Renal pelvis (tissue), 4 donors: Measurements from ENCODE around the gene IMMP2L. TPM values are rescaled to one million over a fixed set of nuclear protein-coding genes. Genes with fewer than 3 reads are reported as not detected.

Experiments used
- DNase-seq: peaks from one replicate; pipeline ENCODE4 v3.0.0-alpha.2; 2013
- polyA plus RNA-seq, 3 donors: library from polyadenylated mRNA; unstranded; fragments of 120-200 nt; gene quantifications; one replicate each; pipeline ENCODE4 v1.2.1, GENCODE V29; 2013; ENCODE audit not compliant: insufficient read length in 3 of 3

Gene IMMP2L
- polyA plus RNA-seq, 3 donors: 42.8 to 50.0 (median 43.2) TPM

DNA sequence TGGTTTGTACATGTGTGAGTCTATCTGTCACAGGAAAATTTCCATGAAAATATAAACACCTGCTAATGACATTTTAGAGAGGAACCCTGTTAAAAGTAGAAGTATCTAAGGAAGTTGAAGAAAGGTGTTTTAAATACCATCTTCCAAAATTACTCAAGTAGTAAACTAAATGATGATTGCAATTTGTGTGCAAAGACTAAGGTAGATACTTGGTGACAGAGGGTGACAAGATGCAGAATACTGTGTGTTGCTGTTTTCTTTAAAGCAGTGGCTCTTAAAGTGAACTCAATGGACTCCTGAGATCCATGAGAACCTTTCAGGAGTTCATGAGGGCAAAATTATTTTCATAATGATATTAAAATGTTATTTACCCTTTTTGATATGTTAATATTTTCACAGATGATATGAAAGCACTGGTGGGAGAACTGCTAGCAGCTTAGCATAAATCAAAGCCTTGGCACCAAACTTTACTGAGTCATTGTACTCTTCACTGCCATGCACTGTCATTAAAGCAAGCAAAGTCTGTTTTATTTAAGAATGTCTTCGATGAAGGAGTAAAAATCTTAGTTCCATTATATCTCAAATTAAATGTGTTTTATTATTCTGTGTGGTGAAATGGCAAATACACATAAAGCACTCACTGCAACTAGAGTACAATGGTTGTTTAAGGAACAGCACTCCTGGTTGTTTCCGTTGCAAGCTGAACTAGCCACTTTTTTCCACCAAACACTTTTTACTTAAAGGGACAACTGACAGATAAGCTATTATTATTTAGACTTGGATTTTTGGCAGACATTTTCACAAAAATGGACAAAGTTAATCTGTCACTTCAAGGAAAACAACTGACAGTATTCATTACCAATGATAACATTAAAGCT lies 337.7 kb downstream of the IMMP2L start:
- no peak for DNase-seq

DNA sequence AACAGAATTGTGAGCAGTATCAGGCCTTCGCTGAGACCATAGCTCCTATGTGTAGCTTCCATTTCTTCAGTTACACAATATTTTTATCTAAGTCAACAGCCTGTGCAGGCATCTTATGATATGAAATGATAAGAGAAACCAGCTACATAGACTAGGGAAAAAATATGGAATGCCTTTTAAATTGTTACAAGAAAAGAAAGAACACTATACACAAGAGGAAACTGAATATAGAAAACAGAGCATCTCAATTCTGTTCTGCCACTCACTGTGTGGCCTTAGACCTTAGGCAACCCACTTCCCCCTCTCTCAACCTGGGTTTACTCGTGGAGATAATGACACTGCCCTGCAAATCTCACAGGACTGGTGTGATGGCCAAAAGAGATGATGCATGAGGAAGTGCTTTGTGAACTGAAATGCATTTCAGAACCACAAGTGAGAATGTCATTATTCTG lies 338.5 kb downstream of the IMMP2L start:
- no peak for DNase-seq

DNA sequence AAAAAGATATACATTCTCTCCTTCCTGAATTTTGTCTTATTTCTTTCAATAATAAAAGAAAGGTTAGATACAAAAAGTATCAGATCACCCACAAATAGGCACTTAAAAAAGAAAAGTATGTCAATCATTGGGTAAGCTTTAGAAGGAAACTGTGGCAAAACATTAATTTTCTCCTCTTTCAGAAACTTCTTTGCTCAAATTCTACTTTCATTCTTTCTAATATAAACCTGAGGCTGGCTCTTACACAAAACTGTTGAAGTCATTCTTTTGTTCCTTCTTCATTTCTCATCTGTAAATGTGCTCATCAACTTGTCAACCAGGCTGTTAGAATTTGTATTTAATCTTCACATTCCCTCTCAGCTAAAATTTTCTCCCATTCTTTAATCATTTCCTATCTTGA lies 346.7 kb downstream of the IMMP2L start:
- DNase-seq: no peak

DNA sequence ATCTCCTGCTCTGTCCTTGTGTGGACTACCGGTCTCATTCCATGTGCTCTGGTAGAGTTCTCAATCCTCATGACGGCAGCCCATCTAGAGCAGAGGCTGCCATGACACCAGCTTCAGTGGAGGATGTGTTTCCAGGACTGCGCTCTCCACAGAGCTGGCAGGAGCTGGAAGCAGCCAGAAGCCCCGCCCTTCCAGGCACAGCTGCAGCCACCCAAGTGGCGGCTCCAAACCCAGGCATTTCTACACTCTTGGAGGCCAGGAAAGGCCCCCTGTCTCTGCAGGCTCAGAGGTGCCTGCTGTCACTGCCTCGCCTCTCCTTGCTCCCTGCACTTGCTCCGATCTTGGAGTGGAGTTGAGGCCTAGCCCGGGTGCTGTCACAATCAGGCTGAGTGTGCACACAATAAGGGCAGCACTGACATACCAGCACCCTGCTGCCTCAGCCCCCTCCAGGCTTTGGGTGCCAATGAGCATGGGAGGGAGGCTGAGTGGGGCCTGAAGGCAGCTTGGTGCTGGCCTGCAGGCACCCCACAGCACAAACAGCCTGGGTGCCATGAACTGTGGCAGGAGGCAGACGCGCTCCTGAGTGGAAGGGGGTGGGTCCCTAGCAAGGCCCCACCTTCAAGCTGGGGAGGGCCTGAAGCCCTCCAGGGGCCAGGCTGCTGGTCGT lies 349.3 kb downstream of the IMMP2L start:
- DNase-seq: no peak

DNA sequence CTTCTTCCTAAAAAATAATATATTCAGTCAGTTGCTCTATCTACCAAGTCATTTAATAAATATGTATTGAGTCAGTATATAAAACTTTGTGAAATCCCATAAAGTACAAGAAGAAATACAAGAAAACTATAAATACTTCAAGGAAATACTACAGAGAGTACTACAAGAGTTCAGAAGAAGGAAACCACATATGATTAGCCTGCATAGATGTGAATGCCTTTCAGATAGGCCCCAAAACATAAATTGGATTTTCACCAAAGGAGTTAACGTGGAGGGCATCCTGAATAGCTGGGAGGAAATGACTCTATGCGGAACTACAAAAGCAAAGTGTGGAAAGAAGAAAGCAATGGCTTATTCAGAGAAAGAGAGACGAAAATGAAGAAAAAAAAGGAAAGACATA lies 351.3 kb downstream of the IMMP2L start:
- no peak for DNase-seq

DNA sequence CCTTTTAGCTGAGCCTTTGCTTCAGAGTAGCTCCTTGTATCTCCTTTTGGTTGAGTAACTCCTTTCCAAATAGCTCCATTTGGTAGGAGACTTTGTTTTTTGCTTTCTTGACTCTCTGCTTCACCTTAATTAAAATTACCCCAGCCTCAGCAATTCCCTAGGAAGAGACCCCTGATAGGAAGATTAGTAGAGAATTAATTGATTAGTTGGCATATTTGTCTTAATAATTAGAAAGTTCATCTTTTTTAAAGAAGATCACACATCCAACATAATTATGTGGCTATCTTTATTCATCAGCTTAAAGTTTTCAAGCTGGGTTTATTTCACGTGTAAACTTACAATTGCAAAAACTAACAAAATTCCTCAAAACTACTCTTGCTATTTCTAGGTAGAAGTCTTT lies 352.2 kb downstream of the IMMP2L start:
- no peak for DNase-seq

DNA sequence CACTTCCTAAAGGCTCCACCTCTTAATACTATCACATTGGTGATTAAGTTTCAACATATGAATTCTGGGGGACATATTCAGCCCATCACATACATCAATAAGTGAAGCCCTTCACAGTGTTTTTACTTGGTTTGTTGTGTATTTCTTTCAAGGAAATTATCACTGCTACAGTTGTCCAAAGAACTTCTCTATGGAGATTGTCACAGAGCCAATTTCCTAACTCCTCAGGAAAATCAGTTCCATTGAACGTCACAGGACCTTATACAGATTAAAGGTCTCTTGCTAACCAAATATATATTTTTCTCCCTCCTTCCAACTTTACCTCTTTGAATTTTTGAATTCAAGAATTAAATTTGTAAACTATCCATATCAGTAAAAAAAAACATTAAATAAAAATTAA lies 357.0 kb downstream of the IMMP2L start:
- DNase-seq: no peak

DNA sequence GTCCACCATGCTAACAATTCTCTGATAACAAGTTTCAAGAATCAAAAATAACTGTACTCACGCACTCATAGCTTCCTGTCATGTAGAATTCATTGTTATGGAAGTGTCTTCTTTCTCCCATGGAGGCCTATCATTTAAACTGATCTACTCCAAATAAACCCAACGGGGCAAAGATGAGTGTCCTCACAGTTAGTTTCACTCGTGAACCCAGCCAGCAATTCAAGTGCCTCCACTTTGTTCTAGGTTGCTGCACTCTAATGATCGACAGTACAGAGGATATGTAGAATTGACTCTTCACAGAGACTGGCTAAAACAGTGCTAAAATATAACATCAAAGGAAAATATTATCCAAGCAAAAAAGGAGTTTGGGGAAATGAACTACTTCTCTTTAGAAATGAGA lies 360.0 kb downstream of the IMMP2L start:
- no peak for DNase-seq

DNA sequence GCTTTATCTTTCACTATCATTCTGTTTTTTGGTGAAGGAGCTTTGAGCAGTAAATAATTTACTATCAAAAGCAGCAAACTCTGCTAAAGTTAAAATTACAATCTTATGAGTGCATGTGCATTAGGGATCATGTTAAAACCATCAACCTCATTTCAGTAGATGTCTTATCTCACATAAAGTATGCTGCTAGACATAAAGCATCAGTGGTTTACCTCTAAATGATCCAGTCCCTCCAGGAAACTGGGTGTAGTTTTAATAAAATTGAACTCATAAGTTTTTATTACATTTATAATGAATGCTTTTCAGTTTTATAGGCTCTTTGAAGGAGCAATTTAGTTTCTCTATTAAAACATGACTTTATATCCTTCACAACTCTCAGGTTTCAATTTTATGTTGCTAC lies 362.6 kb downstream of the IMMP2L start:
- DNase-seq: no peak

DNA sequence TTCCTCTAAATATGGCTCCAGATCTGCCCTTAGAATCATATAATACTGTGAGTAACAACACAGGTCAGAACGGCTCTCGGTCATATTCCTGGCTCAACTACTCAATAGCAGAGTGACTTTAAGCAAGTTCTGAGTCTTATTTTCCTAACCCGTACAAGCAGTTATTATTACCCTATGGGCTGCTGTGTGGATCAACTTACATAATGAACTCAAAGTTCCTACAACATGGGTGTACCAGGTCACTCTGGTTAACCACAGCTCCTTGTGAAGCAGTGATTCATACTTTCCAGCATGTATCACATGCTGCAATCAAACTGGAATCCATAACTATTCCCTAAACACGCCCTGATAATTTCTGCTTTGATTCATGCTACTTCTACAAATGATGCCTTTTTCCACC lies 364.0 kb downstream of the IMMP2L start:
- DNase-seq: no peak

DNA sequence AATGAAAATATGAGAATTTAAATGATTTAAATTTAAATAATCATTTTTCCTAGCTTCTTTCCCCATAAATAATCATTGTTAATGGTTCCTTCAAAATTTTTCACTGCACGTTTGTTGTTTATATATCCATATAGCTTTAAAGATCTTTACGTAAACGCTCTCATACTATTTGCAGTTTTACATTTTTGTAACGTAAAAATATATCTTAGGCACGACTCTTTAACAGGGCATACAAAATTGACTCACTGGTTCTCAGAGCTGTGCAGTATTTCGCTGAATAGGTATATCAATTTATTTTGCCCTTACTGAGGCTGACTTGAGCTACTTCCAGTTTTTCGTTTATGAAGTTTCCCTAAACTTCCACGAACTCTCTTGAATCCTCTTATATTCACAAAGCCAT lies 365.6 kb downstream of the IMMP2L start:
- no peak for DNase-seq

DNA sequence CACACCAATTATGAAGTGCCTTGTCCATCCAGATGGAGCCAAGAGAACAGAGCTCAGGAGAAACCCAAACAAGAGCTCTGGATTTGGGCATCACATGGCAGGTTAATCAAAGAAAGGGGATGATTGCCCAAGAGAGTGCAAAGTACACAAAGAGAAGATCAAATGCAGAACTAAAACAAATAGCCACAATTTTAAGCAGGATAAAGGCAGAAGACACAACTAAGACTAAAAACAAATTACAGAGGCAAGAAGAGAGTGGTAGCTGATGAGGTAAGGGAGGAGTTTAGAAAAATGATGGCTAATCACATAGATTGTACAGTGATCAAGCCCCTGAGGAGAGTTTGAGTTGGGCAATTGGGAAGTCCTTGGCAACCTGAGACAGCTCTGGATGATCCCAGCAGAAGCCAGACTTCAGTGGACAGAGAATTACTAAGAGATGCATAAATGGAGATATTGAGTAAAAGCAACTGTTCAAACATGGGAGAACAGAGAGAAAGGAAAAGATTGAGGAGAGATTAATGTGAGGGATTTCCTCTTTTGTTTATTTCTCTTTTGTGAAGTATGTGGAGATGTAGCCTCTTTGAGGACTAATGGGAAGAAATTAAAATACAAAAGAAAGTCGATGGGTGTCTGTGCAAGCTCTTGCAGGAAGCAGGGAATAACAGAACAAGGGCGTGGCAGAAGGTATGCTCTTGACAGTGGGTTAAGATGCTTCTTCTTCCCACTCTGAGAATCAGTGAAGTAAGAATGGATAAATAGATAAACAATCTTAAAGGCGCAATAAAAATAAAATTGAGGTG lies 369.5 kb downstream of the IMMP2L start:
- no peak for DNase-seq

DNA sequence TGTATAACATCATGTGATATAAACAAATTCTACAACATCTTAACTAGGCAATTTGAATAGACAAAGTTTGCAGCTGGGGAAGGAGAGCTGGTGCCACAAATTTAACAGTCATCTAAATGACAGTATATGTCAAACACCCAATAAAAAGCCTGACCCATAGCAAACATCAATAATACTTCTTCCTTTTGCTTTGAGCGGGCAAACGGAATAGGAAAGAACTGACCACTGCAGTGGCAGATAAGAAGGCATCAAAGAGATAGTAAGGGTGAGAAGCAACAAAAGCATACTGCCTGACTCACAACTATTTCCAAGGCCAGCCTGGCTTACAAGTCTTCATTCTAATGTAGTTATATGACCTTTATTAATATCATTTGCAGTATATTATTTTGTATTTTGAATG lies 371.5 kb downstream of the IMMP2L start:
- no peak for DNase-seq

DNA sequence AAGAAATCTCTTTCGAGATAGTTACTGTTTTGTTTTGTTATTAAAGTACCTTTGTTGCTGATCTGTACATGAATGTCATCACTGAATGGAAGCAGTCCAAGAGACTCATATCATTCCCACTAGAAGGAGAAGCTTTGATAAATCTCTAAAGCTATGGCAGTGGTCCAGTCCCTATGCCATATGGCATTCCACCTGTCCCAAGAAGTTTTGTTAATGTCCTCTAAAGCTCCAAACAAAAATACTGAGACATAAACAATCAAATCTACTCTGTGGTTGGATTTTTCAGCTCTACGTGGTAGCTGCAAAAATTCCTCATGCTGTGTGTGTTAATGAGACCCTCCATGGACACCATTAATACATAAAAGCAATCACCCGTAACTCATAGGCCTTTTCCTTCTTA lies 377.3 kb downstream of the IMMP2L start:
- DNase-seq: no peak

DNA sequence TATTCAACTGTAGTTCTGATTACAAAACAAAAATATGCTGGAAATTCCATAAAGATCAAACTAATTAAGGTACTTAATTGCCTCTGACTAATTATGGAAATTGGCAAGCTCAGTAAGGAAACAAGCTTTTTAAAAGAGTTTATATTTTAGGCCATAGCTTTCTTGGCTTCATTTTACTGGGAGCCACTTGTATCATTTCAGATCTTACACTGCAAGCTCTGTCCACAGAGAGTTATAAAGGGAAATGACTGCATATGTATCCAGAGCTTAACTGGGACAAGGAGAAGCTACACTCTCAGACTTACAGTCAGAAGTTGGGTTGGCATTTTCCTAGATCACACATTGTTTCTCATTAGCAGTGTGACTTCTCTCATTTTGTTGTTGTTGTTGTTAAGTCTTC lies 379.0 kb downstream of the IMMP2L start:
- no peak for DNase-seq

DNA sequence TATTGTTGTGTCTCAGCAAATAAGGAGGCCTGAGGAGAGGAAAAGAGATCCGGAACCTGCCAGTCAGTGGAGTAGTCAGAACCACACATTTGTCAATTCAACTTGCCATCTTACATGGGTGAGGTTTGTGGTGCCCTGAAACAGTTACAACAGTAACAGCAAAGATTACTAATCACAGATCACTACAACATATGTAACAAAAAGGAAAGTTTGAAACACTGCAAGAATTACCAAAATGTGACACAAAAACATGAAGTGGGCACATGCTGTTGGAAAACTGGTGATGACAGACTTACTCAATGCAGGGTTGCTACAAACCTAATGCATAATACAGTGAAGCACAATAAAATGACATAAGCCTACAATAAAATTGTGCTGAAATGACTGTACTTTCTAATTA lies 382.0 kb downstream of the IMMP2L start:
- no peak for DNase-seq

DNA sequence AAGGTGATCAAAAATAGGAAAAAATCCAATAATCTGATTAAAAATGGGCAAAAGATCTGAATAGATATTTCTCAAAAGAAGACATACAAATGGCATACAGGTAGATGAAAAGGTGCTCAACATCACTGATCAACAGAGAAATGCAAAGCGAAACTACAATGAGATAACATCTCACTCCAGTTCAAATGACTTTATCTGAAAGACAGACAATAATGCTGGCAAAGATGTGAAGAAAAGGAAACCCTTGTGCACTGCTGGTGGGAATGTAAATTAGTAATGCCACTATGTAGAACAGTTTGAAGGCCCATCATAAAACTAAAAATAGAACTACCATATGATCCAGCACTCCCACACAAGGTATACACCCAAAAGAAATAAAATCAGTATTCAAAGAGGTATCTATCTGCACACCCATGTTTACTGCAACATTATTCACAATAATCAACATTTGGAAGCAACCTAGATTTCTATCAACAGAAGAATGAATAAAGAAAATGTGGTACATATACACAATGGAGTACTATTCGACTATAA lies 386.3 kb downstream of the IMMP2L start:
- DNase-seq: no peak

DNA sequence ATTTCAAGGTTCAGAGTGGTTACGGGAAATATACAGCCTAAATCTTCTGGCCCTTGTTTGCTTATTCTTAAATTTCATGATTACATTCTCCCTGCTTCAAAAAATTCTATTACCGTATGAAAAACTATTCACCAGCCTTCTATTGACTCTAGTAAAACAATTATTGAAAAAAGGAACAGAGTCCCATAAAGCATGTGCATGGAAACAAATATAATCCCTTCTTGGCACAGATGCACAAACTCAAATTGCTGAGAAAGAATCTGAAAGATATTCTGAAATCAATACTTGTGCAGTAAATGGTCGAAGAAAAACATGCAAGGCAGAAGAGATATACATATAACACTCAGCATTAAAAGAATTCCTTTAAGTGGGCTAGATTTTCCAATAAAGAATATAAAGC lies 387.8 kb downstream of the IMMP2L start:
- no peak for DNase-seq

DNA sequence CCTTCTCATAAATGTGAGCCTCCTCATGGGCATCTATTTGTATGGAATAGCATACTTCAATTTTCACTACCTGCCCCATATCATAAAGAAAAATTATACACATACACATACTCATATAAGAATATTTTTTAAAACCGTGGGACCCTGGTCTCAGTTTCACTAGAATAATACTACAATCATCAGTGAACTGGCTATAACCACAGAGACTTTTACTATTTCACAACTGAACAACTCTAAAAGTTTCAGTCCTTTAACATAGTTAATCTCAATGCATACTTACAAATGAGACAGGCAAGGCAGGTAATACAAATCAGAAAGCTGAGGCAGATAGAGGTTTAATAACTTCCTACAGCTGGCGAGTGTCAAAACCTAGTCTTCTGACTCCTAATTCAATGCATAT lies 388.3 kb downstream of the IMMP2L start:
- DNase-seq: no peak

DNA sequence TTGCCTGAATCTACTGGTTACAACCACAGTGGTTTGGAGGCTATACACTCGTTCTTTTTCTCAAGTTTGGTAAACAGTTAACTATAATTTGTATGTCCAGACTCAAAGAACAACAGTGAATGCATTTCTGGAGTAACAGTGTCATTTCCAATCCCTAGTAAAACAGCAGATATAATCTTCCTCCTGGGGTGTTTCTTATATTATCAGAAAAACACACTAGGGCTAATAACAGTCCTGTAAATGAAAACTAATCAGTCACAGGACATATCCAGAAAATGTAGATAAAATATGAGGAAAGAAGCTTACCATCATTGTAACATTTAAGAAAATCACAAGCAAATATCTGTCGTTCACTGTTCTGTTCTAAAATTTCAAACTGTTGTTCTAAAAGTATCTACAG lies 388.8 kb downstream of the IMMP2L start:
- DNase-seq: no peak

DNA sequence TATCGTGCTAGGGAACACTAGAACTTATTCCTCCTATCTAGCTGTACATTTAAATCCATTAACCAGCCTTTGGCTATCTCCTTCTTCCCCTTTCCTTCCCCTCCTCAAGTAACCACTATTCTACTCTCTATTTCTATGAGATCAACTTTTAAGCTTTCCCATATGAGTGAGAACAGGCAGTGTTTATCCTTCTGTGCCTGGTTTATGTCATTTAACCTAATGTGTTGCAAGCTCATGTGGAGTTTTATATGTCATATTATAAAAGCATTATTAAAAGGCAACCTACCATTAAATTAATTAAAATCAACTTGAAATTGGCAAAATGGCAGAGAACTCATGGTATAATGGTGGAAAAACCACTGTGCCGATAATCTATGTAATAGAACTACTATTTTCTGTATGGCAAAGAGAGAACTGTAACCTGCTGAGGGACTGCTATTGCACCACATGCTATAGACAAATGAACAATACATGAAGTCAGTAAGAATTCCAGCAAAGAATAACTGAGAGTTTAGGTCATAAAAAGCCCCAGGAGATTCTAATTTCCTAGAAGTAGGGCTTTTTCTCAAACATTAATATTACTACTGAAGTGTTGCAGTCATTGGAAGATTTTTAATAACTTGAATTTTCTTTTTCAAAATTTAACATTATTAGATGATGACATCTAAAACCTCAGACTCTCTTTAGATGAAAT lies 389.6 kb downstream of the IMMP2L start:
- no peak for DNase-seq

DNA sequence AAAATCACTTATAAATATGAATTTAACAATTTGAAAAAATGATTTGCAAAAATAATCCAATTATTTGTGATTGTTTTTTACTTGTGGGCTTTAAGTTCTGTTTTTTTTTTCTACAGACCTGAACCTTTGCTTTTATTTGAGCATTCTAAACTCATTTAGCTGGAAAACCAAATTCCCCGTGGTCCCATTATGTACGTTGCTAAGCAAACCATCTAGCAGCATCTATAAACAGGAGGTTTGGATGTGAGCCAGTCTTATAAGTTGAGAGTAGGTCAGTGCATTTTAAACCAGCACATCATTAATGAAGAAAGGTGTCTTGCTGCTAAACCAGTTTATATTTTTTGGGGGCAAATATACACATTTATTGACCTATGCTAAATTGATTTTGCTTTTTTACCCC lies 394.1 kb downstream of the IMMP2L start:
- DNase-seq: peak; percentile 57
